LoVo (cell line): ENCODE measurements around the gene EDARADD.

Source experiments
- DNase-seq: peaks from one replicate; pipeline ENCODE4 v3.0.0-alpha.2; 2016; ENCODE audit warnings: low spot score

Gene EDARADD

GRCh38 chr1:236516929-236517704 lies 123.0 kb downstream of the EDARADD start:
- peak; percentile 76 for DNase-seq

GRCh38 chr1:236518322-236518721 lies 124.2 kb downstream of the EDARADD start:
- DNase-seq: no peak

GRCh38 chr1:236520445-236521005 lies 126.4 kb downstream of the EDARADD start:
- DNase-seq: no peak

GRCh38 chr1:236522937-236523703 lies 129.0 kb downstream of the EDARADD start:
- no peak for DNase-seq

GRCh38 chr1:236523704-236524141 lies 129.6 kb downstream of the EDARADD start, which contains the start of gene LGALS8:
TSS of gene LGALS8 (plus strand) at chr1:236523982. CDS start at chr1:236526071, 2,089 bp downstream.
- peak; percentile 70 for DNase-seq

GRCh38 chr1:236524142-236524894 lies 130.2 kb downstream of the EDARADD start:
- peak; percentile 79 for DNase-seq

- no peak for DNase-seq
Observed at GRCh38 chr1:236524895-236525184, 130.8 kb downstream of the EDARADD start.

GRCh38 chr1:236526079-236526478 lies 132.0 kb downstream of the EDARADD start:
- no peak for DNase-seq

- no peak for DNase-seq
Observed at GRCh38 chr1:236530286-236530685, 136.2 kb downstream of the EDARADD start.

- no peak for DNase-seq
Observed at GRCh38 chr1:236530959-236531358, 136.9 kb downstream of the EDARADD start.

- no peak for DNase-seq
Observed at GRCh38 chr1:236532850-236533249, 138.8 kb downstream of the EDARADD start.

GRCh38 chr1:236534151-236534651 lies 140.1 kb downstream of the EDARADD start:
- no peak for DNase-seq
